ENCODE results near the gene IRS2. TPM values are rescaled to one million over a fixed set of nuclear protein-coding genes. Genes with fewer than 3 reads are reported as not detected.

The IRS2 gene
- total and polyA plus RNA-seq, 4 donors: 4.0 to 9.1 (median 6.7) TPM

GRCh38 chr13:109834973-109835720, 48.8 kb upstream of the IRS2 start:
- Histone ChIP-seq H3K9ac (ENCODE audit: low read depth in 1 of 2, low read length in 2 of 2) (no peak overlapping the region), H3K27me3 (ENCODE audit: control insufficient read depth in 4 of 4, insufficient read depth in 4 of 4, low read length in 3 of 4) (no peaks in the 10 kb centered on the region), H3K4me3 (ENCODE audit: low read depth in 1 of 3, low read length in 3 of 3) (no peak overlapping the region), H3K36me3 (ENCODE audit: control insufficient read depth in 4 of 4, insufficient read depth in 3 of 4, low read depth in 1 of 4, low read length in 3 of 4) (no peaks in the 10 kb centered on the region), H3K27ac (ENCODE audit: low read depth in 1 of 2, low read length in 2 of 2) (no peak overlapping the region), H3K9me3 (ENCODE audit: control insufficient read depth in 4 of 4, low read length in 3 of 4) (no peaks in the 10 kb centered on the region), H3K4me1 (ENCODE audit: control insufficient read depth in 4 of 4, insufficient read depth in 4 of 4, low read length in 3 of 4) (peaks cover 0 to 11% (median 2%) of the 10 kb centered on the region in 4 donors)
- TF ChIP-seq FOXA1 (IDR thresholded peaks at IDR 0.05) (no peak), YY1 (IDR thresholded peaks at IDR 0.05) (no peak), MAX (IDR thresholded peaks at IDR 0.05) (no peak), SP1 (IDR thresholded peaks at IDR 0.05) (no peak), FOXA2 (IDR thresholded peaks at IDR 0.05) (no peak), ZBTB33 (IDR thresholded peaks at IDR 0.05) (no peak), TAF1 (conservative IDR thresholded peaks at IDR 0.05) (no peak)
- DNase-seq (ENCODE audit: low spot score): no peak
- 88% methylated on average over 16 of the region's 16 CpGs for WGBS

GRCh38 chr13:109833940-109834339, 47.6 kb upstream of the IRS2 start:
- H3K4me1 ChIP-seq (ENCODE audit: control insufficient read depth in 4 of 4, insufficient read depth in 4 of 4, low read length in 3 of 4): peaks cover 0 to 11% (median 2%) of the 10 kb centered on the region in 4 donors
- no peak for DNase-seq (ENCODE audit: low spot score)
- 96% methylated on average over 5 of the region's 5 CpGs for WGBS
- H3K9me3 ChIP-seq (ENCODE audit: control insufficient read depth in 4 of 4, low read length in 3 of 4): no peaks in the 10 kb centered on the region
- H3K27ac ChIP-seq (ENCODE audit: low read depth in 1 of 2, low read length in 2 of 2): no peak overlapping the region
- TF ChIP-seq FOXA2 (IDR thresholded peaks at IDR 0.05) (no peak), EGR1 (IDR thresholded peaks at IDR 0.05; ENCODE audit: low read depth in 2 of 2) (no peak), ZBTB33 (IDR thresholded peaks at IDR 0.05) (no peak)
- H3K36me3 ChIP-seq (ENCODE audit: control insufficient read depth in 4 of 4, insufficient read depth in 3 of 4, low read depth in 1 of 4, low read length in 3 of 4): no peaks in the 10 kb centered on the region
- H3K9ac ChIP-seq (ENCODE audit: low read depth in 1 of 2, low read length in 2 of 2): no peak overlapping the region
- H3K4me3 ChIP-seq (ENCODE audit: low read depth in 1 of 3, low read length in 3 of 3): no peak overlapping the region
- no peaks in the 10 kb centered on the region for H3K27me3 ChIP-seq (ENCODE audit: control insufficient read depth in 4 of 4, insufficient read depth in 4 of 4, low read length in 3 of 4)

- 91% methylated on average over 5 of the region's 5 CpGs for WGBS
- Histone ChIP-seq H3K27ac (ENCODE audit: low read depth in 1 of 2, low read length in 2 of 2) (no peak overlapping the region), H3K36me3 (ENCODE audit: control insufficient read depth in 4 of 4, insufficient read depth in 3 of 4, low read depth in 1 of 4, low read length in 3 of 4) (no peaks in the 10 kb centered on the region), H3K4me3 (ENCODE audit: low read depth in 1 of 3, low read length in 3 of 3) (no peak overlapping the region), H3K9me3 (ENCODE audit: control insufficient read depth in 4 of 4, low read length in 3 of 4) (no peaks in the 10 kb centered on the region), H3K4me1 (ENCODE audit: control insufficient read depth in 4 of 4, insufficient read depth in 4 of 4, low read length in 3 of 4) (peaks cover 0 to 11% (median 2%) of the 10 kb centered on the region in 4 donors), H3K9ac (ENCODE audit: low read depth in 1 of 2, low read length in 2 of 2) (no peak overlapping the region), H3K27me3 (ENCODE audit: control insufficient read depth in 4 of 4, insufficient read depth in 4 of 4, low read length in 3 of 4) (no peaks in the 10 kb centered on the region)
- DNase-seq (ENCODE audit: low spot score): no peak
- TF ChIP-seq RAD21 (IDR thresholded peaks at IDR 0.05) (no peak), FOXA1 (IDR thresholded peaks at IDR 0.05) (no peak), JUND (IDR thresholded peaks at IDR 0.05) (no peak), TAF1 (conservative IDR thresholded peaks at IDR 0.05) (no peak), HNF4A (conservative IDR thresholded peaks at IDR 0.05) (no peak), MAX (IDR thresholded peaks at IDR 0.05) (no peak), NR2F2 (IDR thresholded peaks at IDR 0.05) (no peak), GABPA (IDR thresholded peaks at IDR 0.05 in 1 of 2, conservative IDR thresholded peaks at IDR 0.05 in 1 of 2) (no peak), CTCF (IDR thresholded peaks at IDR 0.05; ENCODE audit: low read depth, low read length, missing input control) (no peak), SP1 (IDR thresholded peaks at IDR 0.05) (no peak), EGR1 (IDR thresholded peaks at IDR 0.05; ENCODE audit: low read depth in 2 of 2) (no peak), YY1 (IDR thresholded peaks at IDR 0.05) (no peak), ATF3 (IDR thresholded peaks at IDR 0.05) (no peak), FOXA2 (IDR thresholded peaks at IDR 0.05) (no peak), ZBTB33 (IDR thresholded peaks at IDR 0.05) (no peak)
Observed at GRCh38 chr13:109833071-109833470, 46.7 kb upstream of the IRS2 start.
